T-cell (primary cell): ENCODE measurements around the gene MIOS. TPM values are rescaled to one million over a fixed set of nuclear protein-coding genes. Genes with fewer than 3 reads are reported as not detected.

Source experiments
- ATAC-seq, 4 experiments: fragments of 200-7000 bp in 3 of 4; fragments of 150-1000 bp in 1 of 4; cut with Tn5 transposase; replicated peaks in 1 of 4; 1 replicate in 3 of 4; 2 replicates in 1 of 4; pipeline ENCODE4 v1.10.0; 2021; ENCODE audit warnings: moderate library complexity in 3 of 4, mild to moderate bottlenecking in 2 of 4, moderate number of reproducible peaks in 1 of 4
- CTCF ChIA-PET, 2 donors: fragments of 300-600 bp; sonication (Branson Sonifier 250); formaldehyde crosslinking; loops; one replicate each; lab custom pipeline; 2022; ENCODE audit warnings: antibody characterized with exemption in 2 of 2; lab: Charles Lee
- POLR2A ChIA-PET, 2 donors: fragments of 300-600 bp; sonication (Branson Sonifier 250); formaldehyde crosslinking; loops; one replicate each; lab custom pipeline; 2022; ENCODE audit warnings: antibody characterized with exemption in 2 of 2; lab: Charles Lee
- DNase-seq, 35 experiments: peaks; one replicate each; pipeline versions ENCODE4 v3.0.0 to v3.0.0-alpha.2; 2013 to 2023
- H3K27ac ChIP-seq: one replicate; pipeline ENCODE4 v1.5.1; 2013; ENCODE audit warnings: low read length
- H3K27me3 ChIP-seq, 2 experiments: replicated peaks in 1 of 2; 1 replicate in 1 of 2; 2 replicates in 1 of 2; pipeline versions ENCODE4 v1.6.1 to v1.7.0; 2013; ENCODE audit warnings: low read length in 1 of 2, mixed read lengths in 1 of 2; ENCODE audit not compliant: control insufficient read depth in 2 of 2, insufficient read depth in 2 of 2; ENCODE audit errors: extremely low read depth in 1 of 2
- H3K36me3 ChIP-seq, 2 donors: 1 replicate in 1 of 2; 2 replicates in 1 of 2; pipeline versions ENCODE4 v1.6.1 to v1.7.0; 2013; ENCODE audit warnings: low read length in 1 of 2; ENCODE audit not compliant: control insufficient read depth in 2 of 2, insufficient read depth in 1 of 2; ENCODE audit errors: extremely low read depth in 1 of 2
- H3K4me1 ChIP-seq, 2 experiments: 1 replicate in 1 of 2; 2 replicates in 1 of 2; pipeline versions ENCODE4 v1.6.1 to v1.7.0; 2013; ENCODE audit warnings: low read length in 2 of 2, mixed read lengths in 1 of 2; ENCODE audit not compliant: insufficient read depth in 2 of 2, control insufficient read depth in 1 of 2; ENCODE audit errors: extremely low read depth in 1 of 2
- H3K4me3 ChIP-seq, 2 donors: 1 replicate in 1 of 2; 2 replicates in 1 of 2; pipeline versions ENCODE4 v1.5.1 to v1.7.0; 2013; ENCODE audit warnings: mild to moderate bottlenecking in 2 of 2, low read length in 1 of 2, moderate library complexity in 1 of 2; ENCODE audit not compliant: control insufficient read depth in 1 of 2; ENCODE audit errors: extremely low read depth in 1 of 2
- H3K9me3 ChIP-seq: 2 replicates; pipeline ENCODE4 v1.7.0; 2013
- H3K27ac Mint-ChIP-seq, 2 donors: one replicate each; pipeline ENCODE4 v1.8.0; 2020 to 2021; ENCODE audit warnings: mild to moderate bottlenecking in 2 of 2, mixed read lengths in 2 of 2
- H3K27me3 Mint-ChIP-seq, 2 donors: one replicate each; pipeline ENCODE4 v1.8.0; 2021 to 2022; ENCODE audit warnings: mixed read lengths in 2 of 2
- H3K36me3 Mint-ChIP-seq: one replicate; pipeline ENCODE4 v1.8.0; 2021; ENCODE audit warnings: mixed read lengths
- H3K4me1 Mint-ChIP-seq, 3 donors: one replicate each; pipeline ENCODE4 v1.8.0; 2020 to 2022; ENCODE audit warnings: mixed read lengths in 3 of 3, mild to moderate bottlenecking in 1 of 3
- H3K4me3 Mint-ChIP-seq, 3 donors: one replicate each; pipeline ENCODE4 v1.8.0; 2020 to 2022; ENCODE audit warnings: mild to moderate bottlenecking in 3 of 3, mixed read lengths in 3 of 3, moderate library complexity in 3 of 3
- H3K9me3 Mint-ChIP-seq, 3 donors: one replicate each; pipeline ENCODE4 v1.8.0; 2020 to 2022; ENCODE audit warnings: mixed read lengths in 3 of 3
- WGBS: methylation state at CpG from one replicate; pipeline ENCODE4 v1.1.5; 2013; ENCODE audit warnings: missing lambda C conversion rate; ENCODE audit not compliant: insufficient coverage; 5-methylcytosine and 5-hydroxymethylcytosine counted together
- total RNA-seq, 35 experiments: library from RNA in 6 of 35; stranded (reverse) in 6 of 35; fragments of 120-200 nt in 1 of 35; gene quantifications; one replicate each; pipeline versions ENCODE4 v1.2.1 to v1.2.4 and lab custom pipeline; 2013 to 2026

MIOS gene
- total RNA-seq, 5 donors from 2014 or later (not counting 1 experiment from before 2014, with no cell fraction given) = 26.2 to 33.4 (median 28.0) TPM

DNA sequence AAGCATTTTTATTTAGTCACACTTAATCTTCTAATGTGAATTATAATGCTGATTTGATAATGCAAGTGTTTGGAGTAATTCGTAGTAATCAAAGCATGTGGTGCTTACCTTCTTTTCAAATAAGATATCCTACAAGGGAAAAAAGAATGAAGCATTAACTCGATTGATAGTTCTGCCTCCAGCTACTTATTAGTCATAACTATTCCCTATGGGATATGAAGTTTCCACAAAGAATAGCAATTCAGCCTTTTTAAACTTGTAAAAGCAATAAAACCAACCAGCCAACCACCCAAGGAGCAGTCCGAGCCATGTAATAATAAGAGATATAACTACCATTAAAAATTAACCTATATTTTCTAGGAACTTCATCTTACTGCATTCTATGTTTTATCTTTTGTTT is 42.6 kb upstream of the MIOS start:
- Histone ChIP-seq H3K27ac (no peak overlapping the region), H3K4me3 (no peak overlapping the region), H3K4me1 (no peaks in the 10 kb centered on the region), H3K36me3 (no peaks in the 10 kb centered on the region), H3K27me3 (no peaks in the 10 kb centered on the region), H3K9me3 (no peaks in the 10 kb centered on the region)
- H3K4me1 Mint-ChIP-seq = no peaks in the 10 kb centered on the region
- no peaks in the 10 kb centered on the region for H3K36me3 Mint-ChIP-seq
- no CpG with 5 or more reads among the region's 3 CpGs for WGBS
- H3K27ac Mint-ChIP-seq = no peak overlapping the region
- H3K9me3 Mint-ChIP-seq = no peaks in the 10 kb centered on the region
- ATAC-seq (no peak), DNase-seq (no peak)
- ChIA-PET CTCF (interaction anchor here in 1 of 2 donors (0.6 kb wide), 1 partner anchor 421 kb away, joined by 3 read pairs; no protein-coding TSS in a partner anchor), POLR2A (no interaction called here)
- H3K27me3 Mint-ChIP-seq = peaks cover 0 to 2% of the 10 kb centered on the region in 2 donors
- H3K4me3 Mint-ChIP-seq = no peak overlapping the region

DNA sequence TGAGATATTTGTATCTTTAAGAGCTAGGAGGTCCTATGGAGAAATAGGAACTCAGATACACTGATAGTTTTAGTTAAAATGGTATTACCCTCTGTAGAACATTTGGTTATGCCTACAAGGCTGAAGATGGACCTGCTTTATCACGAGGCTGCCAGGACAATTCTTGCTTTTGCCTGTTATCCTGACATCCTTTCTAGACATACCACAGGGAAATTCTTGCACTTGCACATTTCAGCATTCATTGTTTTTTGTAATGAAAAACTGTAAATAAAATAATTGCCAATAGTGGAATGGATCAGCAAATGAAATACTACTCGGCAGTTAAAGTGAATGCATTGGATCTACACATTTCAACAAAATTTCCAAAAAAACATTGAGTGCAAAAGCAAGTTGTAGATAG is 40.7 kb upstream of the MIOS start:
- H3K4me1 ChIP-seq = no peaks in the 10 kb centered on the region
- H3K36me3 ChIP-seq = no peaks in the 10 kb centered on the region
- WGBS = no CpG with 5 or more reads among the region's 2 CpGs
- Mint-ChIP-seq H3K9me3 (no peaks in the 10 kb centered on the region), H3K4me3 (no peak overlapping the region), H3K4me1 (no peaks in the 10 kb centered on the region), H3K27ac (no peak overlapping the region), H3K27me3 (peaks cover 0 to 2% of the 10 kb centered on the region in 2 donors), H3K36me3 (no peaks in the 10 kb centered on the region)
- ChIA-PET CTCF (interaction anchor here in 1 of 2 donors (1.0 kb wide), 1 partner anchor 87 kb away, joined by 3 read pairs; no protein-coding TSS in a partner anchor), POLR2A (no interaction called here)
- H3K27ac ChIP-seq = no peak overlapping the region
- no peak overlapping the region for H3K4me3 ChIP-seq
- H3K27me3 ChIP-seq = no peaks in the 10 kb centered on the region
- no peak for ATAC-seq
- no peak for DNase-seq
- no peaks in the 10 kb centered on the region for H3K9me3 ChIP-seq

DNA sequence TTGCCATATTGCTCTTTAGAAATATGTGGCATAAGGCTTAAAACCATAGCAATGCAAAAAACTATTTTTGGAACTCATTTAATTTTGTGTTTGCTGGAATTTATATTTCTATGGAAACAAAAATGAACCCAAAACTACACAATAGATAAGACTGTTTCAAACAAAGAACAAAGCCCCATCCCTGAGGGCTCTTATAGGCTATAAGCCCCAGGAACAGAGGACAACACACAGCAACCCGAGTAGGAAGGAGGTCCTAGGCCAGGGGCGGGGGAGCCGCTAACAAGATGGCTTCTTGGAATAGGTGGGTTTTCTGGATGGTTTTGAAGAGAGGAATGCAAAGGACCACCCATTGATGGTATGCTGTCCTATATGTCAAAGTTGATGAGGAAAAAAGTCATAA is 39.6 kb upstream of the MIOS start:
- H3K9me3 Mint-ChIP-seq = no peaks in the 10 kb centered on the region
- H3K27me3 Mint-ChIP-seq = peaks cover 0 to 2% of the 10 kb centered on the region in 2 donors
- CTCF ChIA-PET = no interaction called here
- Histone ChIP-seq H3K4me1 (no peaks in the 10 kb centered on the region), H3K9me3 (no peaks in the 10 kb centered on the region), H3K27ac (no peak overlapping the region), H3K4me3 (no peak overlapping the region), H3K36me3 (no peaks in the 10 kb centered on the region), H3K27me3 (no peaks in the 10 kb centered on the region)
- POLR2A ChIA-PET = no interaction called here
- no peak overlapping the region for H3K4me3 Mint-ChIP-seq
- 86% methylated on average over 2 of the region's 3 CpGs for WGBS
- DNase-seq (no peak), ATAC-seq (no peak)
- no peaks in the 10 kb centered on the region for H3K36me3 Mint-ChIP-seq
- no peak overlapping the region for H3K27ac Mint-ChIP-seq
- H3K4me1 Mint-ChIP-seq = no peaks in the 10 kb centered on the region

DNA sequence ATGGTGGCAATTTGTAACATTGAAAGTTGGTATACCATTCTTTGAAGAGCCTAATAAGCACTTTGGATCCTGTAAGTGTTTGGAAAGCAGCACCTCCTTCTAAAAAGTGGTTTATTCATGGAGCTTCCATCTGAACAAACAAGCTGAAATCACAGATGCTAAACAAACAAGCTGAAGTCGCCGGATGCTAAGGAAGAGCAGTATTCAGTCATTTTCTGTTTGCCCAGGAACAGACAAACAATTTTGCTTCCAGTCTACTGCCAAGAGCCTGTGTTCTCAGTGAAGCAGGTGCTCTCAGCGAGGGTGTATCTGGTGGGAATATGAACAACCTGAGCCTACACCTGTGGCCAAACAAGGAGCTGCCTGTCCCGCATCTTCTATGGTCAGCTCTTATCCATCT is 37.4 kb upstream of the MIOS start:
- no peaks in the 10 kb centered on the region for H3K4me1 ChIP-seq
- ATAC-seq = no peak
- ChIA-PET CTCF (no interaction called here), POLR2A (interaction anchor here in 1 of 2 donors (0.6 kb wide), 1 partner anchor 279 kb away, joined by 4 read pairs; no protein-coding TSS in a partner anchor)
- 94% methylated on average over 2 of the region's 4 CpGs for WGBS
- H3K4me3 ChIP-seq = no peak overlapping the region
- no peaks in the 10 kb centered on the region for H3K27me3 ChIP-seq
- Mint-ChIP-seq H3K4me3 (no peak overlapping the region), H3K9me3 (no peaks in the 10 kb centered on the region), H3K27me3 (peaks cover 6 to 8% of the 10 kb centered on the region in 2 donors), H3K36me3 (no peaks in the 10 kb centered on the region), H3K4me1 (no peaks in the 10 kb centered on the region), H3K27ac (no peak overlapping the region)
- no peaks in the 10 kb centered on the region for H3K9me3 ChIP-seq
- no peak overlapping the region for H3K27ac ChIP-seq
- no peak for DNase-seq
- no peaks in the 10 kb centered on the region for H3K36me3 ChIP-seq

DNA sequence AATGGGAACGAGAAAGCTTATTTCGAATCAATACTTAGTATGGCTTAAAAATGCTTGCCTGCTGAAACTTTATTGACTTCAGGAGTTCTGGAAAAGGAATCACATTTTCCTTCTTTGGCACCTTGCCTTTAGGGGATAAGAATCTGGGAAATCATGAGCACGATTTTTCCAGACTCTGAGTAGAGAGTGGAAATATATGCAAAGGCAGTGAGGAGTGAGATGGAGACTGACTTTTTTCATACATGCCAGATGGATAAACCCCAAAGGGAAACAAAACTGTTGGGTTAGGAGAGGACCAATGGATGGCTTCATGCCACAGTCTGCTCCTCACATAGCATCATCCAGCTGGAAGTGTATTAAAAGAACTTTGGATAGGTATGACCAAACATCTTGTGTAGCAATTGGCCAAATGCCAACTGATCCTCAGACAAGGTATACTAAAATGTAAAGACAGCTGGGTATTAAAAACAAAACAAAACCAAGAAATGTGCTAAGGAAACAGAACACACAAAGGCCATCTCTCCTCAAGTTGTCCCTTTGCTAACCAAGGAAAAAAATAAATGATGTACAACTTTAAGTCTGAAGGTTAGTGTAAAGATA is 32.8 kb upstream of the MIOS start:
- POLR2A ChIA-PET = no interaction called here
- no peak overlapping the region for H3K27ac Mint-ChIP-seq
- no peak for ATAC-seq

DNA sequence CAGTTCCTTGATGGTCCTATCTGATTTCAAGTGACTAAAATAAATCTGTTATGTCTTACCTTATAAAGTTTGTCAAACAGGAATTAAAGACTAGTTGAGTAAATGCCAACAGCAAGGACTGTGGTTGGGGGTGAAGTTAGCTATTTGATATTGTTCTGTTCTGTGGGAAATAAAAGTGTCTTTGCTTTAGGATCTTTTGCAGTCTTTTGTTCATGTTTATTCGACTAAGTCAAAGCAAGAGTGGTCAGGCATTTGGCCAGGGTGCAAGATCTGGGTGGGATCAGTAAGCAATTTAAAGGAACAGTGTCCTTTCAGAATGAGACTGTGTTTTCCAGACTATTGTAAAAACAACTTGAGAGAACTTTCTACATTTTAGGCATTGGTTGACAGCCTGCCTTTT is 31.0 kb upstream of the MIOS start, which contains the start of gene COL28A1:
Gene COL28A1, minus strand, starts transcription at position 183 of the 400 bp plus-strand sequence. CDS start 2,998 bp downstream, outside the sequence.
- 67% methylated on average over 1 of the region's 1 CpG for WGBS
- no peaks in the 10 kb centered on the region for H3K36me3 ChIP-seq
- H3K27ac ChIP-seq = no peak within 1 kb of the TSS
- CTCF ChIA-PET = interaction anchor here in 1 of 2 donors (1.0 to 1.1 kb wide), 2 partner anchors 433 to 454 kb away, joined by 3 to 4 read pairs; no protein-coding TSS in a partner anchor
- no peaks in the 10 kb centered on the region for H3K4me1 ChIP-seq
- POLR2A ChIA-PET = no interaction called here
- ATAC-seq (no peak), DNase-seq (no peak)
- H3K27me3 Mint-ChIP-seq = peaks cover 4 to 12% of the 10 kb centered on the region in 2 donors
- no peaks in the 10 kb centered on the region for H3K4me1 Mint-ChIP-seq
- H3K9me3 ChIP-seq = no peaks in the 10 kb centered on the region
- no peaks in the 10 kb centered on the region for H3K9me3 Mint-ChIP-seq
- H3K27ac Mint-ChIP-seq = no peak within 1 kb of the TSS
- H3K27me3 ChIP-seq = no peaks in the 10 kb centered on the region
- H3K36me3 Mint-ChIP-seq = no peaks in the 10 kb centered on the region
- no peak within 1 kb of the TSS for H3K4me3 ChIP-seq
- H3K4me3 Mint-ChIP-seq = no peak within 1 kb of the TSS

More for the DNA sequence above, 32.8 kb upstream of the MIOS start:
- Mint-ChIP-seq H3K4me3 (no peak overlapping the region), H3K27me3 (peaks cover 4 to 12% of the 10 kb centered on the region in 2 donors), H3K4me1 (no peaks in the 10 kb centered on the region), H3K36me3 (no peaks in the 10 kb centered on the region), H3K9me3 (no peaks in the 10 kb centered on the region)
- CTCF ChIA-PET = no interaction called here
- 86% methylated on average over 1 of the region's 3 CpGs for WGBS
- Histone ChIP-seq H3K4me1 (no peaks in the 10 kb centered on the region), H3K36me3 (no peaks in the 10 kb centered on the region), H3K27ac (no peak overlapping the region), H3K9me3 (no peaks in the 10 kb centered on the region), H3K4me3 (no peak overlapping the region), H3K27me3 (no peaks in the 10 kb centered on the region)
- no peak for DNase-seq
